IPS DF 4.7 (cell line): Measurements from ENCODE around the gene TK1.

ENCODE experiments used
- DNase-seq: peaks from one replicate; pipeline ENCODE4 v3.0.0-alpha.2; 2013; ENCODE audit warnings: low spot score; ENCODE audit errors: extremely low read depth

The TK1 gene

GRCh38 chr17:78125138-78125913 is 61.5 kb downstream of the TK1 start:
- DNase-seq: no peak

GRCh38 chr17:78124836-78125137 is 62.1 kb downstream of the TK1 start:
- no peak for DNase-seq
